ENCODE results near the gene SLC44A3.

Gene SLC44A3

DNA sequence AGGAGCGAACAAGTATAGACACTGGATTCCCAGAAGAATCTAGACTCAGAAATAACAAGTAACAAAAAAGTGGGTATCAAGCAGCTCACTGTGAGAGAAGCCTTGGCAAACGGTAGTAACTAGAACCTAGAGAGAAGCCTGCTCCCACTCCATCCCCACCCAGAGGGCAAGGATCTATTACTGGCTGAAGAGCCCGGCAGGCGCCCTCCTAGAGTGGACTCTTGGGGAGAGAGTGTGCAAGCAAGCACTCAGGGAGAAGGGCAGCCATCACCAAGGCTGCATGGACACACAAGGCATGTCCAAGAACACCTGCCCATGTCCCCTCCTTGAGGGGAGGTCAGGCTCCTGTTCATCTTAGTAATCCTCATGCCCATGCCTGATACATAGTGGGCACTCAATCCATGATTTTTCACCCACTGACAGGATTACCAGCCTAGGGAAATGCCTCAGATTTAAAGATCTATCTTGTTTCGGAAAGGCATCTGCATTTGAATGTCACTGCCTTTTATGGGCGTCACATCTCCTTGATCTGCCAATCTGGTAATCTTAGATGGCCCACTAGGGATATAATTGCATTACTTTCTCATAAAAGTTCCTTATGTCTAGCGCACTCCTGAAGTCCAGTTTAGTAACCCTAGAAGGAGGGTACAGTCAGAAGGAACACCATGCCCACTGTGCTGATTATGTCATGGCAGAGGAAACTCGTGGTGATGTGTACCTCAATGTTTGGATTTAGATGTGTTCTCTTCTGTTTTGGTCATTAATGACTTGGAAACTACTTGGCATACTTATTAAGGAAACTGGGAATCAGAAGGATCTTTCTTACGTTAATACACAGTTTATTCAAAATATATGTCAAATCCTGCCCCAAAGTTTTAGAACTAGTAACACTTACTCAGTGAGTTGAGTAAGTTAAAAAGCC, 92.4 kb downstream of the SLC44A3 start:
- no peak for DNase-seq

DNA sequence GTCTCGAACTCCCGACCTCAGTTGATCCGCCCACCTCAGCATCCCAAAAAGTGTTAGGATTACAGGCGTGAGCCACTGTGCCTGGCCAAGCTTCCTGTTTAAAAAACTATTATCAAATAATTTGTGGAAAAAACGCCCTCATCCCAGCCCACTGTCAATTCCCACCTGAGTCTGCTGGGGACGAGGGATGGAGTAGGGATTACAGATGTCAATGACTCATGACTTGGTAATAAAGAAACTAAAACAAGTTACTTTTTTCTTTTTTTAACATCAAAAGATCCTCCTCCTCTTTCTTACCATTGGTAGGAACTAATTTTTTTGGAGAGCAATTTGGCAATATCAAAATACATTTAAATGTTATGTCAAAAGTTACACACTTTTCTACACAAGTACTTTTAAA, 97.1 kb downstream of the SLC44A3 start:
- DNase-seq = no peak

DNA sequence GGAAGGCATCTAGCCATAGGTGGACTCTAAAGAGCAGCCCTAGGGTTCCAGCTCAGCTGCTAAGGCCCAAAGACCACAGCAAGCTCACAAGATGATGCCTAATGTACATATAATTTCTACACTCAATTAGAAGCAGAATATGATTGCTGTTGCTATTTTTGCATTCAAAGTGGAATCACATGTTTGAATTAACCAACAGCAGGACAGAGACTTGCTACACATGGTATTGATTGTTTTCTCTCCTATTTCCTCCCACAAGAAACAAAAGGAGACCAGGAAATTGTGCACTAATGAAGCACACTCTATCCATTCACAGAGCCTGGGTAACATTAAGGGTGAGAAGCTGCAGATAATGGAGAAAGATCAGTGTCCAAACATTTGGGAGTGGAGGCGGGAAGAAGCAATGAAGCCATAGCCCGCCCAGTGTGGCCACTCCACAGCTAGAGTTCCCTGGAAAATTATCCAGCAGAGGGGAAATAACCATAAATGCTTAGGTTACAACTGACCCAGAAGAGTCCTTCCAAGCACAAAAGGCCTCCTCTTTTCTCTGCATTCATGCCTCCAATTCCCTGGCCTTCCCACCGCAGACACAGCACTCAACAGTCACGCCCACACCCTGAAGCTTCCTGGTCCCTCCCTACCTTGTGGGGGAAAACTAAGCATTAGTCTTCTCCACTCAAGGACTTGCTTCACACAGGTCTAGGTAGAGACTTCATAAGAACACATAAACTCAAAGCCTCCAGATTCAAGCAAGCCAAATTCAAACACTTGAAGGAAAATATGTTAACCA, 99.3 kb downstream of the SLC44A3 start:
- DNase-seq = no peak

DNA sequence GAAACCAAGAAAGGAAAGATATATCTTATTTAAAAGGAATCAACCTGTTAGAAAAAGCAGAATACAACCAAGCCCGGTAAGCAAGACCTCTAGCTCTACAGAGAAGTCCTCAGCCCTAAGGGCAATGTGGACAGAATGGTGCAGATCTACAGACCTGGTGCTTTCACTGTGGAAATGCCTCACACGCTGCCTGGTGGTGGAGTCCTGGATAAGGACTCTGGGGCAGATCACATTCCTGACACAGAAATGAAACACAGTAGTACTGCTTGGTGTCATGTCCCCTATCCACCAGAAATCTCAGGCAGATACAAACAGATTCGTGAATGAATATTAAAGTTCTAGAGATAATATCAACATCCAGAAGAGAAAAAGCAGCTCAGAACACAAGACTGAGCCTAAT, 99.9 kb downstream of the SLC44A3 start:
- no peak for DNase-seq

DNA sequence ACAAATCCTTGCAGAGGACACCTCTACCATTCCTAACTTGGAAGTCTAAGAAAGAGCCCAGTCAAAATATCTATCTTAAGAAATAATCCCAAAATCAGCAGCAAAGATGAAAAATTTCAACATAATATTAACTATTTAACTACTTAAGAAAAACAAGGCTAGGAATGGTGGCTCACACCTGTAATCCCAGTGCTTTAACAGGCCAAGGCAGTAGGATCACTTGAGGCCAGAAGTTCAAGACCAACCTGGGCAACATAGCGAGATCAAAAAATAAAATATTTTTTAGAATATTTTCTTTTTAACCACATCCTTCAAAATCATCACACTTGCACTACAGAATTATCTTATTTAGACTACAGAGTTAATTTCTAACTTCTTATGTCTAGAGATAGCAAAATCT, 101.8 kb downstream of the SLC44A3 start:
- DNase-seq = no peak

DNA sequence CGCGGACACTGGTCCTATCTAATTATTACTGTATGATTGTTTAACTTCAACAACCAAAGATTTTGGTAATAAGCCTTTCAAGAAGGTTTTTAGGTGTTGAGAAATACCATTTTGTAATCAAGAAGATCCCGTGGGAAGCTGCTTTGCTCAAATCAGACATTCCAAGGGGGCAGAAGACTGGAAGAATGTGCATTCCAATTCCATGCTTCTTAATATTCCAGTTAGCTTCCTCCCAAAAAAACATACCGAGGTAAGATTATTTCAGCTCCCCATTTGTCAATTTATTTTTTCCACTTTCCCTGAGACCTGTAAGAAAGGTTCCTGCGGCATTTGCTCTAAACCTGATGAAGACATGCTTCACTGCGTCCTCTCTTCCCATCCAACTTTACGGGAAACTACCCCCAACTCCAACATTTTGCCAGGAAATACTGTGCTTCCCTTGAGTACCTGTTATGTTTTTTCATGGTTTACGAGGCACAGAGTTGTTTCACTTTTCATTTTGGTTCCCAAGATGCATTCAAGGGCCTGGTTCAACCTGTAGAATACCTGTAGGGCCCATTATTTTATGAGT, 102.7 kb downstream of the SLC44A3 start:
- no peak for DNase-seq

DNA sequence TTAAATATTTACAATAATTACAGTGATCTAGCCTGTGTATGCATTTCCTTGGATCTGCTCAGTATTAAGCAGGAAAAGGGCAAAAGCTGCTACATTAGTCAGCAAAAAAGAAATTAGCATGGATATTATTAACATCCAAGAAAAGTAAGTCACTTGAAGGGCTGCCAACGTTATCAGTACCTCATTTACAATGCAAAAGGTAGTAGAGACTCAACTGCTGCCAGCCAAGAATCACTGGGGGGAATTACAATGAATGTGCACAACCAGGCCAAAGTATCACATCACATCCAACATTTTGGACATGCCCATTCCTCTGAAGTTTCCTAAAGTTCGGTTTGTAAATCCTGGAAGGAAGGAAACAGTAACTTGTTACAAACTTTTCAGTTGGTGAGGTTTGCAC, 104.8 kb downstream of the SLC44A3 start:
- DNase-seq = no peak

DNA sequence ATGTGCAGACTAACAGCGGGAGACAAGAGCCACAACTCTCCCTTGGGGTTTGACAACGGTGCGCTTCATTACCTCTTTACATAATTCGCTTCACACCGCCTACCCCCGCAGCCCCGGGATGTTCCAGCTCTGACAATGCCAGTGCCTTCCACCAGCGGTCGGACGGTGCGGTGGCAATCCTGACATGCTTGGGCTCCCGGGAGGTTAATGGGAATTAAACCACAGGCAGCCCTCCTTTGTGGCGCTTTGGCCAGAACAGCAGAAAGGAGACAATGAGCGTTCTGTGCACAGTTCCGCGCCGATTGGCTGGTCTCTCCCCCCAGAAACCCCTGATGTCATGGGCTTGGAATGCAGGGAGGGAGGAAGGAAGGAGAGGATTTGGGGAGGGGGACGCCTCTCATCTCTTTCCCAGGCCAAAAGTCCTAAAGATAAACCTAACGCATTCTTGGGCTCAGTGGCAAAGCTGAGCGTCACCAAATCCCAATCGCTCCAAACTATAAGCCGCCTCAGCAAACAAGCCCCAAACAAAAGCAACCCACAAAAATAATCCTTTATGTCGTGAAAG, 105.5 kb downstream of the SLC44A3 start:
- no peak for DNase-seq

DNA sequence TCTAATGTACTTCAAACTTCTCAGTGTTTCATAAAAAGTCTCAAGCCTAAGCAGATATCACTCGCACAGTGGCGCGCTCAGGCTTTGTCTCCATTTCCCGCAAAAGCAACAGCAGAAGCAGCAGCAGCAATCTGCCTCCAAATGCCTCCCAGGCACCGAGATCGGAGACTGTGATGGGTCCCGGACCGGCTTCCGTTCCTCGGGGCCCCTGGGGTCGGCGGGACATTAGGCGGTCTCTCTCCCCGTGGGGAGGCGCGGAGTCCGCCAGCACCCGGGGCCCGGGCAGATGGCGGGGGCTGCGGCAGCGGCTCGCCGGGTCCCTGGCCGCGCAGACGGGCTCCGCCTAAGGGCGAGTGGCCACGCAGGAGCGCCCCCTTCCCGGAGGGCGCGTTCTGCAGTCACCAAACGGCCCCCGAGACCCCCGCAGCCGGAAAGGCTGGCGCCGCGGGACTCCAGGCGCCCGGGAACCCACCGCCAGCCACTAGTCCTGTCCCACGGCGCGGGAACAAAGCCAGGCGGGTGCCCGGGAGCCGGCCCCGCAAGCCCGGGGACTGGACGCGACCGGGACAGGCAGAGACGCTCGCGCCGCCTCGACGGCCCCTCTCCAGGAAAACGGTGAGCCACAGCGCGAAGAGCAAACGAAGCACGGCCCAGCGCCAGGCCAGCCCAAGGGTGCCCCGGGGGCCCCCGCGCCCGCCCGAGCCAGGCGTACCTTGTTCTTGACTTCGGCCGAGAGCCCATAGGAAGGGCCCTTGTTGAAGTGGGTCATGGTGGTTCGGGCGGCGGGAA, 106.2 kb downstream of the SLC44A3 start:
- DNase-seq = peak in 1 of 2 experiments; percentile 12

DNA sequence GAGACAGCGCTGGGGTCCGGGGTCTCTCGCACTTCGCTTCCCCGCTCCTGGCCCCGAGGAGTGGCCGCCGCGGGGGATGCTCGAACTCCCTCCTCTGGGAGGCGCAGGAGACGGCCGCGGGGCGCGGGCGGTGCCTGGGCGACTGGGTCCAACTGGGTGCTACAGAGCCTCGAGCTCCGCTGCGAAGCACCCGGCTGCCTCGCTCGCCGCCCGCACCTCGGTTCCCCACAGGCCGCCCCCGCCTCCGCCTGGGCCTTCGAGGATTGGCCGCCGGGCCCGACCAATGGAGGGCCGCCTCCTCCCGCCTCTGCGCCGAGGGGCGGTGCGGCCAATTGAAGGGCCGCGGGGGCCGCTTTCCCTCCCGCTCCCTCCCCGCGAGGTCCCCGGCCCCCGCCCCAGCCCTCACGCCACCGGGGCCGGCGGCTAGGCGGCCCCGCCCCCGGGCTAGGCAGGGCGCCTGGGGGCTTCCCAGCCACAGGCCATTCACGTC, 106.8 kb downstream of the SLC44A3 start, which contains the start of gene CNN3:
Gene CNN3, minus strand, starts transcription at position 196 of the 490 bp plus-strand sequence. CDS start 216 bp downstream, outside the sequence.
- DNase-seq = peak; percentile 68 to 79

DNA sequence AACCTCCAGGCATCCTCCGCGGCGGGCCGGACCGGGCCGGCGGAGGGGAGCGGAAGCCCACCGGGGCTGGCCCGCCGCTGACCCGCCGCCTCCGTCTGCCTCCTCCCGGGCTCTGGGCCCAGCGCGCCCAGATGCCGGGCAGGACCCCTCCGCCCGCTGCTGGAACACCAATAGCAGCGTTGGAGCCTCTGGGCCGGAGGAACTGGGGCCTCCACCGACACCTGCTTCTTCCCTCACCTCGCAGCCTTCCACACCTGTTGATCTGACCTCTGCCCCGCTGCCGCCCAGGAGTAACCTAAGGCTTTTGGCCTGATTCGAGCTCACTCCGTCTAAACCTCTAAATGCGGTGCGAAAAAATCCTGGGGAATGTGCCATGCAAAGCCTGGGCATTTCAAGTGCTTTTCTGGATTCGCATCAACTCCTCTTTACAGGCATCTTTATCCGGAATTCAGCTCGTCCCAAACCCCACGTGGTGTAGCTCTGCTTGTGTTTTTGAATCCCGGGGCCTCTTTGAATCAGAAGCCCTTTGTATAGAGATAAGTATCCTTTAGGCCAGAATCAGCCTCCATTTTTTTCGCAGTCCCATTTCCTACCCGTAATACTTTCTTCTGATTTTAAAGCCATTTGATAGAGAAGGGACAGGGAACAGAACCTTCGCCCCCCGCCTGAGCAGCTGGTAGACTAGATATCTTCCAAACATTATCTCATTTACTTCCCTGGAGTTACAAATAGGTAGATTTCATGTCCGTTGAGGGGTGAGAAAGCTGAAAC, 107.4 kb downstream of the SLC44A3 start:
- DNase-seq = no peak

DNA sequence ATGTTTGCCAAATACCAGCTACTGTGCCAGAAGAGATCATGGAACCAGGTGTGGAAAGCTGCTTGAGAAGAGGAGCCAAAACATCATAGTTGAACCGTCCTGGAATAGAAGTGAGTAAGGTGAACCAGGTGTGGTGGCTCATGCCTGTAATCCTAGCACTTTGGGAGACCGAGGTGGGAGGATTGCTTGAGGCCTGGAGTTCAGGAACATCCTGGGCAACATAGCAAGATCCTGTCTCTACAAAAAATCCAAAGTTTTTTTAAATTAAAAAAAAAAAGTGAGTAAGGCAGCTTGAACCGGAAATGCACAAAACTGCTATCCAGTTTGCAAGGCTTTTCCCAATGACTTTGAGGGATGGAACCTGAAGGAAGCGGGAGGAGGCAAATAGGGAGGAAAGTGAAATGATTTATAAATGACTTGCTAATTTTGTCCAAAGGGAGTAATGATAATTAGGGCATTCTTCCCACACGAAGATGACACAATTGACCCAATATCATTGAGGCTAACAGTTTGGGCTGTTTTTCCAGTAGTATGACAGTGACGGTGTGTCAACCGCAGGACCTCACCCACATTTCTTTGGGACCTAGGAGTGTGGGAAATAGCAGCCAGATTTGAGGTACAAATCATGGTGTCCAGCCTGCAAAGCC, 108.3 kb downstream of the SLC44A3 start:
- DNase-seq = no peak

DNA sequence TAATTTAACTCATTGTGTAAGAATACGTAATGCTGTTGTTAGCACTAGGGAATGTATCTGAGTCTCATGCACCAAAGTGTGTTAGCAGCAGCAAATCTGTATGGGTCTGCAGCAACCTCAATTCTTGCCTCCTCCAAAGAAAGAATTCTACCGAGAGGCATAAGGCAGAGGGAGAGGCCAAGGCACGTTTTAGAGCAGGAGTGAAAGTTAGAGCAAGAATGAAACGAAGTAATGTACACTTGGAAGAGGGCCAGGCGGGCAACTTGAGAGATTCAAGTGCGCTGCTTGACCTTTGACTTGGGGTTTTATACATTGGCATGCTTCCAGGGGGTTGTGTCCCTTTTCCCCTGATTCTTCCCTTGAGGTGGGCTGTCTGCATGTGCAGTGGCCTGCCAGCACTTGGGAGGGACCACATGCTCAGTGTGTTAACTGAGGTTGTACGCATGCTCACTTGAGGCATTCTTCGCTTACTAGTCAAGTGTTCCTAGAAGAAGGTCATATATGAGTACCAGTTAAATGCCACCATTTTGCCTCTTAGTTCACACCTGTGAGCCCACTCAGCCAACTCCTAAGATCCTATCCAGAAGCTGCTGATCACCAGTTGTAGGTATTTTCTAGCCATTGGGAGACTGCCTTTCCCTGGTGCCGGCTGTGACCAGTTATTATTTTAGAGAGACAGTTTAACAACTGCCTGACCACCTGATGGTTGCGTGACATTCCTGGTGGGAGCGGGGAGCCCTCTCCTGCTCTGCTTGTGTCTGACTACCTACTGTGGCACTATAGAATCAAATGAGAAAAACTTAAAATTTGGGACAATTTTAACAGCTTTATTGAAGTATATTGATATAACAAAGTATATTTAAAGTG, 109.4 kb downstream of the SLC44A3 start:
- no peak for DNase-seq

DNA sequence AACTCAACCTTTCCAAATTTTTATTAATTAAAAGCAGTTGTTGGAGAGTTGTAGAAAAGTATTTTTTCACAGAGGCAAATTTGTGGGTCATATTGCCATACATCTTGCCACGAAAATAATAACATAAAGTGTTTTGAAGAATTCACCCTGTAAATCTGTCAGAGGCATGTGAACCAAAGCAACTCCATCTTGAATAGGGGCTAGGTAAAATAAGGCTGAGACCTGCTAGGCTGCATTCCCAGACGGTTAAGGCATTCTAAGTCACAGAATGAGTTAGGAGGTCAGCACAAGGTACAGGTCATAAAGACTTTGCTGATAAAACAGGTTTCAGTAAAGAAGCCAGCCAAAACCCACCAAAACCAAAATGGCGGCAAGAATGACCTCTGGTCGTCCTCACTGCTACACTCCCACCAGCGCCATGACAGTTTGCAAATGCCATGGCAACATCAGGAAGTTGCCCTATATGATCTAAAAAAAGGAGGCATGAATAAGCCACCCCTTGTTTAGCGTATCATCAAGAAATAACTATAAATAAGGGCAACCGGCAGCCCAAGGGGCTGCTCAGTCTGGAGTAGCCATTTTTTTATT, 111.2 kb downstream of the SLC44A3 start:
- DNase-seq = no peak

DNA sequence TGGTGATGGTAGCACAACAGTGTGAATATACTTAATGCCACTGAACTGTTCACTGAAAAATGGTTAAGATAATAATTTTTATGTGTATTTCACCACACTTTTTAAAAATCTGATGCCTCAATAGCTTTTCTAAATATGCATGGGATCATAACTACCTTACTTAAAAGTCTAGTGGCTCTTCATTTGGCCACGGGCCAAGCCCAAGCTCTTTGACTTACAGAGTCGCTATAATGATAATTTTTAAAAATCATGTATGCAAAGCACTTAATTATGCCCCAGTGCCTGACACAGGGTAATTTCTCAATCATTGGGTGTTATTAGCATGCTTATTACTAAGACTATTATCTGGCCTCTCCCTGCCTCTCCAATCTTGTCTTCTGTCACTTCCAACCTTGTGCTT, 114.4 kb downstream of the SLC44A3 start:
- no peak for DNase-seq

DNA sequence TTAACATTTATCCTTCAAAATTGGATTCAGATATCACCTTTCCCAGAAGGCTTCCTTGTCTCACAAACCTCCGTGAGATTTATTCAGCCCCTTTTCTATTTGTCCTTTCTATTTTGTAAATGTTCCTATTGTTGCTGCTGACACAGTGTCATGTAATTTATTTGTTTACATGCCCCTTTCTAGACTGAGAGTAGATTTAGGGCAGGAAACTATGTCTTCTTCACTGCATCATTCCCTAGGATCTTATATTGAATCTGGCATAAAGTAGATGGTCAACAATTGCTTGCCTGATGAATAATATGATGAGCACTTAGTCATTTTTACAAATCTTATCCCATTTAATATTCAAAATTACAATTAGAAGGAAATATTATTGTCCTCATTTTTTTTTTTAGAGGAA, 114.9 kb downstream of the SLC44A3 start:
- DNase-seq = no peak

DNA sequence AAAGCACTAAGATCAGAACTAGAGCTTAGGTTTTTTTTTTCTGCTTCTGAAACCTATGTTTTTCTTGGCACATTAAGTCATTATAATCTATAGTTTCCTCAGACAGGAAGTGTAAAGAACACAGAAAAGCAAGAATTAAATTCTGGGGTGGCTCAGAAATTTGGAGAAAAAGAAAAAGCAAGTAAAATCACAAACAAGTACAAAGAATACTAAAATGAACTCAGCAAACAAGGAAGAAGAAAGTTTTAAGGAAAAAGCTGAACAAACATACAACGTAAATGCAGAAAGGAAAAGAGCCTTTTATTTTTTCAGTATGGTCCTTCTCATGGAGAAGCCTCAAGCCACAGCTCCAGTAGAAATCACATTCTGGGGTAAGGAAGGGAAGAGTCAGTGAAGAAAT, 115.3 kb downstream of the SLC44A3 start:
- no peak for DNase-seq

DNA sequence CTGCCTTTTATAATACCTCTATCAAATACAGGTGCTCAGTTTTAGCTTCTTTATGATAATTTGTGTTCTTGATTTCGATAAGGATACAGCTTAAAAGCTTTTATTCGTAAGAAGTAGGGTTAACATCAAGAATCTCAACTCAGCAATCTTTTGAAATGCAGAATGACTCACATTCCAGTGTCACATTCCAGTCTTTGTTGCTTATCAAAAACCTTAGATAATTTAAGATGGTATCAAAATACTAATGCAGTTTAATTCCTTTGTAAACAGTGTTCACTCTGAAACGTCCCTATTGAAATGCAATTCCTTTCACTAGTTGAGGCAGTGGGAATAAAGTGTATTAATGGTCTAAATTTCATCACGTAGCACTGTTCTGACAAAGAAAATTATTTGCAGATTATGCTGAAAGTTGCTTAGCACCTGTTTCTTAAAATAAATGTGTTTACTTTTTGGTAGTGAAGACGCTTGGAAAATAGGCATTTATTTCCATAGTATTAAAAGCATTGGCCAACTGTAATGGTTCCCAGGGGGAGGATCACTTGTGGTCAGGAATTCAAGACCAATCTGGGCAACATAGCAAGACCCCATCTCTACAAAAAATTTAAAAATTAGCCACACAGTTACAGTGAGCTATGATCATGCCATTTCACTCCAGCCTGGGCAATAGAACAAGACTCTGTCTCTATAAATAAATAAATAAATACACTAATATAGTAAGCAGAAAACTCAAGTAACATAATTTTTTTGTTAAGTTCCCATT, 116.9 kb downstream of the SLC44A3 start:
- no peak for DNase-seq

DNA sequence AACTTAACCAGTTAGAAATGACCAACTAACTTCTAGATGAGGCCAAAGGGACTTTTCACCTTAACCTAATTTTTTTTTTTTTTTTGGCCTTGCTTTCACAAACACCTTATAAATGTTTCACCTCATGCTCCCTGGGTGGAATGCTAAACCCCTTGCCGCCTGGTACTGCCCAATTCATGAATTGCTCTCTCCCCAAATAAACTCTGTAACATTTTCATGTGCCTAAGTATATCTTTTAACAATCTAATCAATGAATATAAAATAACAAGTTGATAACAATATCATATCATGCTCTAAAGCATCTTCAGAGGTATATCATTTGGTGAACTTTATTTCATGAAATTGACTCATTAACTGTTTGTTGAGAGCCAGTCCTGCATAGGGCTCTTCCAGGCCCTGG, 117.7 kb downstream of the SLC44A3 start:
- no peak for DNase-seq
